GM12872 (cell line): ENCODE data around the gene ACTR3C.

Source experiments
- CTCF ChIP-seq: IDR thresholded peaks from 3 replicates; pipeline ENCODE4 v1.5.1; 2011; ENCODE audit warnings: low read depth, mild to moderate bottlenecking, low read length, moderate library complexity; ENCODE audit not compliant: insufficient read depth

ACTR3C gene

GRCh38 chr7:150323682-150324372, 482 bp upstream of the ACTR3C start:
- no peak for TF ChIP-seq CTCF

DNA sequence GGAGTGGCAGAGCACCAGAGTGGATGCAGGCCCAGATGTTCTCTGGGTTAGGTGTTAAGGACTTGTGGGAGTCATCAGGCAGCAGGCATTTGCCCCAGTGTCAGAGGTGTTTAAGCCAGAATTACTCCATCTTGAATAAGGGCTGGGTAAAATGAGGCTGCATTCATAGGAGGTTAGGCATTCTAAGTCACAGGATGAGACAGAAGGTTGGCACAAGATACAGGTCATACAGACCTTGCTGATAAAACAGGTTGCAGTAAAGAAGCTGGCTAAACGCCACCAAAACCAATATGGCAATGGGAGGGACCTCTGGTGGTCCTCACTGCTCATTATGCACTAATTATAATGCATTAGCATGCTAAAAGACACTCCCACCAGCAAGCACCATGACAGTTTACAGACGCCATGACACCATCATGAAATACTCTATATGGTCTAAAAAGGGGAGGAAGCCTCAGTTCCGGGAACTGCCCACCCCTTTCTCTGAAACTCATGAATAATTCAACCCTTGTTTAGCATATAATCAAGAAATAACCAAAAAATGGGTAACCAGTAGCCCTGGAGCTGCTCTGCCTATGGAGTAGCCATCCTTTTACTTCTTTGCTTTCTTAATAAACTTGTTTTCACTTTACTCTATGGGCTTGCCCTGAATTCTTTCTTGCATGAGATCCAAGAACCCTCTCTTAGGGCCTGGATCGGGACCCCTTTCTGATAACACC, 1.1 kb downstream of the ACTR3C start:
- TF ChIP-seq CTCF: no peak

DNA sequence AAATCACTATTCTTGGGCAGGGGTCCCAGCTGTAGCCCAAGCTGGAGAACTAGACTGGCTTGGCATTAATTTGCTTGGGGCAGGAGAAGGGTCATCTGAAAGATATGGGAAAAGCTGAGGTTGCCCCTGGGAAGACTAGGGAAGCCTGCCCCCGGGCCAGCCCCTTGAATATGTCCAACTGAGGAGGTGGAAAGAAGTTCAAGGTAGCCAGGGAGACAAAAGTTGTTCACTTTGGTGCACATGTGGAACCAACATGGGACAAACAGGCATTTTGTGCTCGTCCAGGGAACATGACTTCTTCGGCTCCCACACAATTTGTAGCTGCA, 1.6 kb downstream of the ACTR3C start:
- TF ChIP-seq CTCF: no peak

DNA sequence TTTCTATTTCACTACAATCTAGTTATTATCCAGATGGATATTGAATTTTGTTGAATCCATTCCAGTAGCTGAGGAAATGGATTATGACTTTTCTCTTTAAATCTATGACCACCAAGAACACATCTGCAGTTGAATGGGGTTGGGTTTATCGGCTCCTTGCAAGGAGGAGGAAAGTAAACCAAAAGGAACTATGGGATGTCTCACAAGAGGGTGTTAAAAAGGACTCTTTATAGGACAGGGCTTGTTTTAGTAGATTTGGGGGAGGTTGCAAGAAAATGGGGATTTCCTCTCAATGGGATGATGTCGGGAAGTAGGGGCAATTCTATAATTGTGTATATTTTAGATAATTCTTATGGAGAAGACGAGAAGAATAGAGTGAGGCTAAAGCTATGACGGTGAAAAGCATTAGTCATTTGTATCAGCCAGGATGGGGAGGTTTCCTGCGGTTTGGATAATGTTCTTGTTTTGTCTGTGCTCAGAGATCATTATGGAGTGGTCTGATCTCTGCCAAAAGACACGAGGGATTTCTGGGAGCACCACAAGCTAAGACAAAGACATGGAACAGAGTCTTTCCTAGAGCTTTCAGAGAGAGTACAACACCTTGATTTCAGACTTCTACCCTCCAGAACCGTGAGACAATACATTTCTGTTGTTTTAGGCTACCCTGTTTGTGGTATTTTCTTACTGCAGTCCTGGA, 5.4 kb downstream of the ACTR3C start:
- TF ChIP-seq CTCF: no peak

DNA sequence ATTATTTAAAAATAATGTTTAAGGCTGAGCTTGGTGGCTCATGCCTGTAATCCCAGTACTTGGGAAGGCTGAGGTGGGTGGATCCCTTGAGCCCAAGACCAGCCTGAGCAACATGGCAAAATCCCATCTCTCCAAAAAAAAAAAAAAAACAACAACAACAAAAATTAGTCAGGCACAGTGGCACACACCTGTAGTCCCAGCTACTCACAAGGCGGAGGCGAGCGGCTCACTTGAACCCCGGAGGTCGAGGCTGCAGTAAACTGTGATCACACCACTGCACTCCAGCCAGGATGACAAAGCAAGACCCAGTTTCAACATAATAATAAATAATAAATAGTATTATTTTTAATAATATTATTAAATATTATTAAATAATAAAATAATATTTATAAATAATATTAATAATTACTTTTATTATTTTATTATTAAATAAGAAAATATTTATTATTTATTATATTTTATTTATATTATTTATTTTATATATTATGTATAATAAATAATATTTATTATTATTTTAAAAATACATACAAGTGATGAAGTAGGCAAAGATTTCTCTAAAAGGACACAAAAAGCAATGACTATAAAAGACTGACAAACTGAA, 8.6 kb downstream of the ACTR3C start:
- TF ChIP-seq CTCF: no peak

DNA sequence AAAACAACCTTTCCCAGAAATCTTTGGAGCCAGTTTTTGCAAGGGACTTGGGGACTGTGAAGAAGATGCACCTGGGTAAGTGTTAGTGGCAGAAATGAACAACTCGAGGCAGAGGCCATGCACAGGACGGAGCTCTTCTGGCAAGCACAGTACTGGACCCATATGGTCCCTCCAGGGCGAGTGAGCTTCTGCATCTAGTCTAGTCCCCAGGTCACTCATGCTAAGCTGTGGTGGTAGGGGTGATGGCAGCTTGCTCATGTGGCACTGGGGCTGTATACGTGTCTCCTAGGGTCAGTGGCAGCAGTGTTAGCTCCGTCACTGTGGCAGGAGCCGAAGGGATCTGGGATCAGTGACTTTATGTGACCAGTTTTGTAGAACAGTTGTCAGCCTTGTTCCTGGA, 9.5 kb downstream of the ACTR3C start:
- TF ChIP-seq CTCF: no peak

- no peak for TF ChIP-seq CTCF
Observed at GRCh38 chr7:150313367-150313809, 10.0 kb downstream of the ACTR3C start.
